Stimulated activated CD8-positive, alpha-beta memory T cell treated with anti-CD3 and anti-CD28 coated beads, Interleukin-4, amount 100 ng/mL, for 4 hours (primary cell): ENCODE measurements around the gene ATP5MG.

Experiments used
- DNase-seq, 2 donors: peaks; one replicate each; pipeline ENCODE4 v3.0.0-alpha.2; 2020; ENCODE audit warnings: low read depth in 2 of 2, low spot score in 1 of 2

ATP5MG gene

DNA sequence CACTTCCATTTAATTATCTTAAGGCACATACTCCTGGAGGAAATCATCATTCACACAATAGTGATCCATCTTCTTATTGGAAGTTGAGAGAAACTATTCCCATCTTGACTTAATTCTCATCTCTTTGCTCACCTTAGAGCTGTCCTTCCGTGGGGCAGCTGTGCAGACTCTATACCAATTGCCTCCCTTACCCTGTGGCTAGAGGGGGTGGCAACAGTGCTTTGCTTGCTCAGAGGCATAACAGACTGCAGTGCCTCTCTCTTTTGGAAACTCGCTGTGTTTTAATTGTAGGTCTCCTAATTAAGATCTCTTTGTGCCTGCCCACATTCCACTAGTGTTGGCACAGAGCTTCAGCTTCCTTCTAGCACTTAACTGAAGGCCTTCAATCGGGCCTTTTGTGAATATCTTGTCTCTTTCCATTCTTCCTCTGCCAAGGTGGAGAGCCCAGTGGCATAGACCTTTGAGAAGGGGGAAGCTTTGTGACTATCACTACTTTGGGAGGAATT is 40.4 kb downstream of the ATP5MG start:
- no peak for DNase-seq

DNA sequence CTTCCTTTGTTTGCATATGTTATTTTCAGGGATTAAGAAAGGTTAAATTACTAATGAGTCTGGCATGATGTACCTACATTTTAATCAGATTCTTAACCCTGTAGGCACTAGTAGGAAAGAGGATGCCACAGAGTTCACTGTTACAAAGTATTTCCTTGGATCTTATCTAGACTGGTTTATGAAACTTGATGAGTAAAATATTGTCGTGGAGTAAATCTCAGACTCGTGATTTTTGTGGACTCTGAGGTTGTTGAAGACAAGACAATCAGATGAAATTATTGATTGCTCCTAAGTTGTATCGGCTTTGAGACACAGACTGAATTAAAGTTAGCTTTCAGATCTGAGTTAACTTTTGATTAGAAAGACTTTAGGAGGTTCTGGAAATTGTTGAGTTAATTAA is 40.9 kb downstream of the ATP5MG start:
- DNase-seq, result no peak

DNA sequence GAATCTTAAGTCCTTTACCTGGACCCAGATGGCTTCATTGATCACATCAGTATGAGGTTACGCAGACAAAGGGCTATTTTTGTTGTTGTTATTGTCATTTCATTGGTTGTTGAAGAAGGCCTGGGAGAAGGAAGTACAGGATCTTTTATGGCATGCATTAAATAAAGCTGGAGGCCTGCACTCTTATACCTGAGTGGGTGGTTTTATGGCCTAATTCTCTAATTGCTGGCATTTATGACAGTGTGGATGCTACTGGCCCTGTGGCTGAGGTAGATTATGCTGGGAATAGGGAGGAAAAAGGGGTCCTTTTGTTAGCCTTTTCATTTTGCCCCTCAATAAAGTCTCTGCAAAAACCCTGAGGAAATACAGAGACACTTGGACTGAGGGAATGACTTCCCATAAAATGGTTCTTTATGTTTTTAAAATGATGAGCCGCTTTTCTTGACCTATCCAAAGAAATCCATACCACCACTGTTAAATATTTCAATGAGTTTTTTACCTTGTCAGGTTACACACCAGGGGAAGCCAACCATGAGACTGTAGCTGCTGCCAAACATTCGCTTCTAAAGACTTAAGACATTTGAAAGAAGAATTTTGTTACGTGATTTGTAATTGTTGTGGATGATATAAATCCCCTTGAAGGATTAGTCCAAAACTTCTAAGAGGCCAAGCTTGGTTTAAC is 41.6 kb downstream of the ATP5MG start:
- no peak for DNase-seq

DNA sequence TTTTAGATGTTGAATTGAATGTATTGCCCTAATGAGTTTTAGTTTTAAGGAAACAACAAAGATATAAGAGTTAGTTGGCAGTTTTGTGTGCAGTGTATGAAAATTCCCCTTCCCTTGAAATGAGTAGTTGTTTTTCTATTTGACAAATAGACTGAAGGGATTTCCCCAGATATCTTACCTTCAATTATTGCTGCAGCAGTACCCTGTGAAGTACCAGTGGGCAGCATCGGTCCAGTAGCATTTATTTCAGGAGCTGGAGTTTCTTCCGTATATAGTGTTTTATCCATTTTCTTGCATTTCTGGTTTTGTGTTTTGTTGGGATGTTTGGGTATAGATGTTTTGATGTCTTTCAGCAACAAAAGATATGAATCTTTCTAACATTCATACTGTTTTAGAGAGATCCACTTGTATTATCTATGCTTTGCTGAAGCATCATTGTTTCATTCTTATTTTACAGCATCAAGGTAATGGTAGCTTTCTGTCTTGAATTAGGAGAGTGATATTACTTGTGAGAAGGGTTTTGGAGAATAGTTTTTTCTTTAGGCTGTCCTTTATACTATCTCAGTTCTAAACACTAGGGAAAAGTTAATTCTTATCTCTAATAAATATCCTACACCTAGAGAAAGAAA is 42.3 kb downstream of the ATP5MG start:
- DNase-seq, result no peak

DNA sequence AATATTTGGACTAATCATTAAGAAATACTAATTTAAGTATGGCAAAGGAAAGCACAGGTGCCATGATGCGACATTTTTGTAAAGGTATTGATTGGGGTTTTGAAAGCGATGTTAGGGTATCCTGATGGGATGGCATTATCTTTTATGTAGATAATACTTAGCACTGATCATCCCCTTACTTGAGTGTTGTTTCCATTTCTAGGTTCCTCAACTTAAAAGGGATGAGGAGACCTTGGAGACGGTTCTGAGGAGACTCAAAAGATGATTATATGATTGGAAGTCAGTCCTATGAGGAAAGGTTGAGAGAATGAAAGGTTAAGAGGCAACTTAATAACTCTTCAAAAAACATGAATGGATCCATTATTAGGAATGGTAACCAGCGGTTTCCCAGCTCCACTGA is 46.0 kb downstream of the ATP5MG start:
- DNase-seq, result no peak

DNA sequence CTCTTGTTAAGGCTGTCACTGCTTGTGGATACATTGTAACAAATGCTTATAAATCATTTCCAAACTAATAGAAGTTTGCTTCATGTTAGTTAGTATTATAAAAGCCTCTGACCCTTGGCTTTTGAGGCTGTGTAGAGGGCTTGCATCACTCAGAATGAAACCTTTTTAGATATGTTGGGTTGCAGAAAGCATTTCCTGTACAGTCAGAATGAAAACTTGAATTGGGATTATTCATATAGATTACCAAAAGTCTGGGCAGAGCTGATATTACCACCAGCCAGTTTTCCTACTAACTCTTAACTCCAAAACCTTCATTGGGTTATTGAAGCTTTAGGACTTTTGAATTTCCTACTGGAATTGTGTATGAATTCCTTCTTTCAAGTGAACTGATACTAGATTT is 46.9 kb downstream of the ATP5MG start:
- DNase-seq, result no peak

DNA sequence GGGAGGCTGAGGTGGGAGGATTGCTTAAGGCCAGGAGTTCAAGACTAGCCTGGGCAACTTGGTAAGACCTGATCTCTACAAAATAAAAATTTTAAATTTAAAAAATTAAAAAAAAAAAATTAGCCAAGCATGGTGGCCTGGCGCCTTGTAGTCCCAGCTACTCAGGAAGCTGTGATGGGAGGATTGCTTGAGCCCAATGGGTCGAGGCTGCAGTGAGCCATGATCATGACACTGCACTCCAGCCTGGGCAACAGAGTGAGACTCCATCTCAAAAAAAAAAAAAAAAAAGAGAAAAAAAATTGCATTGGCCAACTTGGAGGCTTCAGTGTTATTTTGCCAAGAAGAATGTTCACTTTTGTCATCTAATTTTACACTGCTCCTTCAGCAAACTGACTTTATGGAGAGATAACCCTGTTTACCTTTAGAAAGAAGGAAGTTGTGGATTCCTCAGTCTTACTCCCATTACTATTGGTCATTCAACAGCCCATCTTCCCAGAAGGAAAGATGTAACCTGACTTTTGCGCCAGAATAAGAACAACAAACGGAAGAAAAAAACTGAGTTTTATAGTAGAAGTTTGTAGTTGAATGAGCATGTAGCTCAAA is 48.0 kb downstream of the ATP5MG start:
- DNase-seq, result no peak

DNA sequence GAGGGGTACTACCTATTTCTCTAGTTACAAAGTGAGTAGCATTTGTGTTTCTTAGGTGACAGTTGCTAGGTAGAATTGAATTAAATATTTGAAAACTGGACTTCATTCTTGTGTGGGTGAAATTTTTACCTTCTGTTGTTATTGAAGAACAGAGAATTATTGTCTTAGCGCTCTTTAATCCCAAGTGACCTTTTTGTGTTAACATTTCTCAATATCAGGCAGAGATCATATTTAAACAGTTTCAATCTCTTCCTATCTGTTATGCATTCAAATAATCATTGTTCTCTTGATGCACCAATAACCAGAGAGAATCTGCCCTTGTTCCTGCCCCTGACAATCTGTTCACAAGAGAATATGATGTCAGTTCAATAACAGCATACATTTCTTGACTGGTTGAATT is 49.0 kb downstream of the ATP5MG start:
- DNase-seq, result no peak
